Left forelimb (tissue), 1 donor: ENCODE data around the gene SERP2.

Experiments
- DNase-seq: peaks from one replicate; pipeline ENCODE4 v3.0.0-alpha.2; 2018; ENCODE audit warnings: low spot score

SERP2 gene

GRCh38 chr13:44389060-44389666, 15.5 kb downstream of the SERP2 start:
- DNase-seq = no peak

GRCh38 chr13:44389876-44390275, 16.3 kb downstream of the SERP2 start:
- DNase-seq = no peak

GRCh38 chr13:44393391-44393790, 19.8 kb downstream of the SERP2 start:
- no peak for DNase-seq

- DNase-seq = no peak
These were observed 21.0 kb downstream of the SERP2 start for GRCh38 chr13:44394658-44395057.

GRCh38 chr13:44395976-44396694, 22.5 kb downstream of the SERP2 start:
- DNase-seq = no peak

- DNase-seq = no peak
These were observed 23.3 kb downstream of the SERP2 start for GRCh38 chr13:44396701-44397580.

GRCh38 chr13:44397766-44398223, 24.2 kb downstream of the SERP2 start:
- no peak for DNase-seq

- DNase-seq = no peak
These were observed 25.0 kb downstream of the SERP2 start for GRCh38 chr13:44398606-44399005.

GRCh38 chr13:44399074-44399473, 25.4 kb downstream of the SERP2 start:
- DNase-seq = no peak

- no peak for DNase-seq
These were observed 27.1 kb downstream of the SERP2 start for GRCh38 chr13:44400736-44401135.

GRCh38 chr13:44401577-44401976, 28.0 kb downstream of the SERP2 start:
- no peak for DNase-seq

- DNase-seq = no peak
These were observed 29.3 kb downstream of the SERP2 start for GRCh38 chr13:44402899-44403445.

GRCh38 chr13:44403461-44404056, 29.9 kb downstream of the SERP2 start:
- no peak for DNase-seq

GRCh38 chr13:44404261-44405132, 30.9 kb downstream of the SERP2 start:
- no peak for DNase-seq

- no peak for DNase-seq
These were observed 33.0 kb downstream of the SERP2 start for GRCh38 chr13:44406617-44407016.

- no peak for DNase-seq
These were observed 33.8 kb downstream of the SERP2 start for GRCh38 chr13:44407379-44407778.

- no peak for DNase-seq
These were observed 34.3 kb downstream of the SERP2 start for GRCh38 chr13:44407891-44408290.

GRCh38 chr13:44409595-44409994, 36.0 kb downstream of the SERP2 start:
- DNase-seq = no peak

- DNase-seq = no peak
These were observed 36.8 kb downstream of the SERP2 start for GRCh38 chr13:44410328-44410859.

- DNase-seq = no peak
These were observed 38.2 kb downstream of the SERP2 start for GRCh38 chr13:44411841-44412240.
